ENCODE data around the gene TOM1L1. TPM values are rescaled to one million over a fixed set of nuclear protein-coding genes. Genes with fewer than 3 reads are reported as not detected.

Gene TOM1L1
- total RNA-seq, 6 experiments from 2014 or later = 36.5 to 74.5 (median 61.9) TPM

DNA sequence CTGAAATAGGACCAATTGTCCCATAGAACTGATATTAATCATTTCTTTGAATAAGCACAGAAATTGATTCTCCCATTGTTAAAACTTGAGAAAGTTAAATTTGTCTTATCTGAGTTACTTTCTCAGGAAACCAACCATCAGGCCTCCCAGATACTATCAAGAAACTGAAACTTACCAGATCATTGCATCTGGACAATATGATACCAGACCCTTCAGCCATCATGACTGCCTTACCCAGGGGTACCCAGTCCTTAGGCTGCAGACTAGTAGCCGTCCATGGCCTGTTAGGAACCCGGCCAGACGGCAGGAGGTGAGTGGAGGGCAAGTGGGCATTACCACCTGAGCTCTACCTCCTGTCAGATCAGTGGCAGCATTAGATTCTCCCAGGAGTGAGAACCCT is 75.7 kb downstream of the TOM1L1 start:
- TF ChIP-seq, protein P1, sequence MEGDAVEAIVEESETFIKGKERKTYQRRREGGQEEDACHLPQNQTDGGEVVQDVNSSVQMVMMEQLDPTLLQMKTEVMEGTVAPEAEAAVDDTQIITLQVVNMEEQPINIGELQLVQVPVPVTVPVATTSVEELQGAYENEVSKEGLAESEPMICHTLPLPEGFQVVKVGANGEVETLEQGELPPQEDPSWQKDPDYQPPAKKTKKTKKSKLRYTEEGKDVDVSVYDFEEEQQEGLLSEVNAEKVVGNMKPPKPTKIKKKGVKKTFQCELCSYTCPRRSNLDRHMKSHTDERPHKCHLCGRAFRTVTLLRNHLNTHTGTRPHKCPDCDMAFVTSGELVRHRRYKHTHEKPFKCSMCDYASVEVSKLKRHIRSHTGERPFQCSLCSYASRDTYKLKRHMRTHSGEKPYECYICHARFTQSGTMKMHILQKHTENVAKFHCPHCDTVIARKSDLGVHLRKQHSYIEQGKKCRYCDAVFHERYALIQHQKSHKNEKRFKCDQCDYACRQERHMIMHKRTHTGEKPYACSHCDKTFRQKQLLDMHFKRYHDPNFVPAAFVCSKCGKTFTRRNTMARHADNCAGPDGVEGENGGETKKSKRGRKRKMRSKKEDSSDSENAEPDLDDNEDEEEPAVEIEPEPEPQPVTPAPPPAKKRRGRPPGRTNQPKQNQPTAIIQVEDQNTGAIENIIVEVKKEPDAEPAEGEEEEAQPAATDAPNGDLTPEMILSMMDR (IDR thresholded peaks at IDR 0.05) = no peak
- no peak for TF ChIP-seq POLR2A (IDR thresholded peaks at IDR 0.05)
- DNase-seq (no peak), ATAC-seq (no peak)
- Histone ChIP-seq H3K36me3 (no peaks in the 10 kb centered on the region), H3K9me3 (no peaks in the 10 kb centered on the region), H3K27me3 (no peaks in the 10 kb centered on the region), H3K4me3 (no peak overlapping the region), H3K27ac (no peak overlapping the region), H3K4me1 (peaks cover 0 to 1% (median 0%) of the 10 kb centered on the region in 4 donors)
- intact Hi-C loops (cut with DNase I) = no loop called here
- 95% methylated on average over 3 of the region's 3 CpGs for WGBS (ENCODE audit: insufficient coverage, low coverage, low lambda C conversion rate, missing lambda C conversion rate)

DNA sequence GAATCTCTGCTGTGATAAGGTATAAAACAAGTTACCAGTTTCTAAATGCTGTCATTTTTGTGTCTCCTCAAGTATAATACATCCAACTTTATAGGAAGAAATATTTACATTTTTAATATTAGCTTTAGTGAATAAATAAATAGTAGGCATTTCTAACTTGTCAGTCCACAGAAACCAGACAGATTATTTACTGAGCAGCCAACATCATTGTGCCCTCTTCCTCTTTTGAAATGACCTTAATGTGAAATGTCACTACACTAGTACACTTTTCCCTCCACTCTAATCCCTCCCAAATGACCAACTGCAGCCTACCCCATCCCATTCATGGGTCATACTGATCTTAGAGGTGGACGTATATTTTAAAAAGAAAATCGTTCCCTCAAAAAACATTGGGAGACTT is 77.1 kb downstream of the TOM1L1 start:
- no peaks in the 10 kb centered on the region for H3K36me3 ChIP-seq
- H3K27ac ChIP-seq = no peak overlapping the region
- intact Hi-C loops (cut with DNase I) = no loop called here
- no peak for TF ChIP-seq POLR2A (IDR thresholded peaks at IDR 0.05)
- TF ChIP-seq, protein P1 (IDR thresholded peaks at IDR 0.05) = no peak
- WGBS (ENCODE audit: insufficient coverage, low coverage, low lambda C conversion rate, missing lambda C conversion rate) = 86% methylated on average over 2 of the region's 2 CpGs
- H3K9me3 ChIP-seq = no peaks in the 10 kb centered on the region
- ATAC-seq (no peak), DNase-seq (no peak)
- H3K27me3 ChIP-seq = no peaks in the 10 kb centered on the region
- no peak overlapping the region for H3K4me3 ChIP-seq
- H3K4me1 ChIP-seq = no peaks in the 10 kb centered on the region

DNA sequence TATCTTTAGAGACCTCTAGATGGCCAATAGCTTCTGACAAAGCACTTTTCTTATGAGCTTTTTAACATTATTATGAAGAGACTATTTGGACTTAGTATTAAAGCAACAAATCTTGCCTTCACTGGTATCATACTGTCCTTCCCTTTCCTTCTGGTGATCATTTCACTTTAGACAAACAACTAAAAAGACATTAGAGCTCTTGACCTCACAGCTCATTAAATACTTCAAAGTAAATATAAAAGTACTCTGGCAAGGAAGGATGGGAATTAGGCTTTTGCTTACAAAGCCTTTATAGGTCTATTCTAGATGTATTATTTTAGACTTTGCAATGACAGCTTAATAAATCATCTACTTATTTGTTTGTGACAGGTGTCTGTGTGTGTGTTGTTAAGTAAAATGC is 79.0 kb downstream of the TOM1L1 start:
- ATAC-seq (no peak), DNase-seq (no peak)
- H3K4me3 ChIP-seq = no peak overlapping the region
- no peaks in the 10 kb centered on the region for H3K9me3 ChIP-seq
- no peaks in the 10 kb centered on the region for H3K36me3 ChIP-seq
- H3K27me3 ChIP-seq = no peaks in the 10 kb centered on the region
- intact Hi-C loops (cut with DNase I) = no loop called here
- H3K27ac ChIP-seq = no peak overlapping the region
- H3K4me1 ChIP-seq = no peaks in the 10 kb centered on the region
- TF ChIP-seq, protein P1 (IDR thresholded peaks at IDR 0.05) = no peak
- TF ChIP-seq POLR2A (IDR thresholded peaks at IDR 0.05) = no peak

DNA sequence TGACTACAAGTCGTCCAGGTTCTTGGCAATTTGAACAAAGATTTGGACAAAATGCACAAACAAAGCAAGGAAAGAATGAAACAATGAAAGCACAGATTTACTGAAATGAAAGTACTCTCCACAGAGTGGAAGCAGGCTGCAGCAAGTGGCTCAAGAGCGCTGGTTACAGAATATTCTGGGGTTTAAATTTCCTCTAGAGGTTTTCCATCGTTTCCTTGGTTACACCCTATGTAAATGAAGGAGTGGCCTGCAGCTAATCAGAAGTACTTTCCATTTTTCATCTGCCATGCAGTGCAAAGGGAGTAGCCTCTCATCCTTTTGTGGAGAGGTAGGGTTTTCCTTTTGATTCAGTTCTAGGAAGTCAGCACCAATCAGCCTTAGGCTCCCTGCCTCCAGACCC is 79.7 kb downstream of the TOM1L1 start:
- no peaks in the 10 kb centered on the region for H3K36me3 ChIP-seq
- H3K4me1 ChIP-seq = no peaks in the 10 kb centered on the region
- no peak for ATAC-seq
- no peaks in the 10 kb centered on the region for H3K27me3 ChIP-seq
- 96% methylated on average over 3 of the region's 3 CpGs for WGBS (ENCODE audit: insufficient coverage, low coverage, low lambda C conversion rate, missing lambda C conversion rate)
- no peaks in the 10 kb centered on the region for H3K9me3 ChIP-seq
- no peak for DNase-seq
- no peak overlapping the region for H3K4me3 ChIP-seq
- TF ChIP-seq, protein P1 (IDR thresholded peaks at IDR 0.05) = no peak
- no peak for TF ChIP-seq POLR2A (IDR thresholded peaks at IDR 0.05)
- H3K27ac ChIP-seq = no peak overlapping the region
- intact Hi-C loops (cut with DNase I) = no loop called here

DNA sequence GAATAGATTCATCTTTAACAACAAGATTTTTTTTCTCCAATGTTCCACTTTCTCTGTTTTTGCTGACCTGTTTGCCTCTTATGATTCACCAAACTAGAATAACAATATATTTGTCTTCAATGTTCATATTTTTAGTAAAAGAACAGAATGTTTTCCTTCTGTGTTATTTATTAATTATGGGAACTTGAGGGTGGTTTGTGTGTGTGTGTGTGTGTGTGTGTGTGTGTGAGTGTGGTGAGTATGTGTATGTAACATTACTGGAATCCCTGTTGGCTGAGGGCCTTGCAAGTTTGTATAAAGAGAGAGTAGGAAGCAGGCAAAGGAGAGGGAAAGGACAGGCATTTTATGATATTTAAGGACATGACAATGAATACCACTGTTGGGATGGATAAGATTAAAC is 81.7 kb downstream of the TOM1L1 start:
- H3K4me3 ChIP-seq = no peak overlapping the region
- no peak for TF ChIP-seq POLR2A (IDR thresholded peaks at IDR 0.05)
- TF ChIP-seq, protein P1 (IDR thresholded peaks at IDR 0.05) = no peak
- no peaks in the 10 kb centered on the region for H3K27me3 ChIP-seq
- intact Hi-C loops (cut with DNase I) = no loop called here
- ATAC-seq (no peak), DNase-seq (no peak)
- H3K27ac ChIP-seq = no peak overlapping the region
- no peaks in the 10 kb centered on the region for H3K9me3 ChIP-seq
- H3K36me3 ChIP-seq = no peaks in the 10 kb centered on the region
- H3K4me1 ChIP-seq = no peaks in the 10 kb centered on the region

Data from right lobe of liver (tissue), 6 donors.